Prostate gland (tissue), 2 donors: ENCODE measurements around the gene TTC1. TPM values are rescaled to one million over a fixed set of nuclear protein-coding genes. Genes with fewer than 3 reads are reported as not detected.

Source experiments
- DNase-seq: peaks from one replicate; pipeline ENCODE4 v3.0.0-alpha.2; 2019; ENCODE audit warnings: low spot score
- H3K27ac ChIP-seq, 2 donors: fragments of 200-600 bp; sonication (generic); 2 replicates each; pipeline ENCODE4 v1.5.1; 2017 to 2019
- H3K27me3 ChIP-seq: fragments of 200-600 bp; sonication (generic); replicated peaks from 2 replicates; pipeline ENCODE4 v1.5.1; 2019; ENCODE audit not compliant: insufficient read depth
- H3K36me3 ChIP-seq, 2 donors: fragments of 200-600 bp; sonication (generic); 1 replicate in 1 of 2; 2 replicates in 1 of 2; pipeline versions ENCODE4 v1.5.1 to v1.8.1; 2017 to 2019
- H3K4me1 ChIP-seq: fragments of 200-600 bp; sonication (generic); replicated peaks from 2 replicates; pipeline ENCODE4 v1.5.1; 2019
- H3K4me3 ChIP-seq, 2 donors: fragments of 200-600 bp; sonication (generic); 2 replicates each; pipeline ENCODE4 v1.5.1; 2017 to 2019
- H3K9me3 ChIP-seq: fragments of 200-600 bp; sonication (generic); 2 replicates; pipeline ENCODE4 v1.5.1; 2017
- POLR2A ChIP-seq: fragments of 450-650 bp; IDR thresholded peaks from one replicate; pipeline ENCODE4 v1.6.1; 2016; ENCODE audit warnings: antibody characterized with exemption, mild to moderate bottlenecking
- POLR2AphosphoS5 ChIP-seq: sonication (generic); formaldehyde crosslinking; IDR thresholded peaks from one replicate; pipeline ENCODE4 v1.6.1; 2017; ENCODE audit warnings: antibody characterized with exemption
- WGBS: methylation state at CpG from one replicate; pipeline ENCODE4 v1.1.5; 2018; 5-methylcytosine and 5-hydroxymethylcytosine counted together
- intact Hi-C: fragments of 100-400 bp; cut with DNase I; formaldehyde crosslinking; loops from one replicate; pipeline ENCODE4 v1.14.2; 2022
- total RNA-seq, 2 donors: library from RNA; depleted of rRNA; stranded (reverse); fragments of >200 nt; gene quantifications; one replicate each; pipeline ENCODE4 v1.1.0, GENCODE V29; 2016
- TF ChIP-seq, protein P1 (sequence below), 4 experiments: fragments of 200-600 bp in 2 of 4; fragments of 450-650 bp in 2 of 4; sonication (generic) in 2 of 4; IDR thresholded peaks; 1 replicate in 3 of 4; 2 replicates in 1 of 4; pipeline ENCODE4 v1.5.1; 2016 to 2019; ENCODE audit warnings: antibody characterized with exemption in 4 of 4, mild to moderate bottlenecking in 2 of 4, moderate library complexity in 2 of 4

Gene TTC1, protein sequence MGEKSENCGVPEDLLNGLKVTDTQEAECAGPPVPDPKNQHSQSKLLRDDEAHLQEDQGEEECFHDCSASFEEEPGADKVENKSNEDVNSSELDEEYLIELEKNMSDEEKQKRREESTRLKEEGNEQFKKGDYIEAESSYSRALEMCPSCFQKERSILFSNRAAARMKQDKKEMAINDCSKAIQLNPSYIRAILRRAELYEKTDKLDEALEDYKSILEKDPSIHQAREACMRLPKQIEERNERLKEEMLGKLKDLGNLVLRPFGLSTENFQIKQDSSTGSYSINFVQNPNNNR
- 10 to 100 TPM; 30.6 to 34.2 TPM for total RNA-seq

DNA sequence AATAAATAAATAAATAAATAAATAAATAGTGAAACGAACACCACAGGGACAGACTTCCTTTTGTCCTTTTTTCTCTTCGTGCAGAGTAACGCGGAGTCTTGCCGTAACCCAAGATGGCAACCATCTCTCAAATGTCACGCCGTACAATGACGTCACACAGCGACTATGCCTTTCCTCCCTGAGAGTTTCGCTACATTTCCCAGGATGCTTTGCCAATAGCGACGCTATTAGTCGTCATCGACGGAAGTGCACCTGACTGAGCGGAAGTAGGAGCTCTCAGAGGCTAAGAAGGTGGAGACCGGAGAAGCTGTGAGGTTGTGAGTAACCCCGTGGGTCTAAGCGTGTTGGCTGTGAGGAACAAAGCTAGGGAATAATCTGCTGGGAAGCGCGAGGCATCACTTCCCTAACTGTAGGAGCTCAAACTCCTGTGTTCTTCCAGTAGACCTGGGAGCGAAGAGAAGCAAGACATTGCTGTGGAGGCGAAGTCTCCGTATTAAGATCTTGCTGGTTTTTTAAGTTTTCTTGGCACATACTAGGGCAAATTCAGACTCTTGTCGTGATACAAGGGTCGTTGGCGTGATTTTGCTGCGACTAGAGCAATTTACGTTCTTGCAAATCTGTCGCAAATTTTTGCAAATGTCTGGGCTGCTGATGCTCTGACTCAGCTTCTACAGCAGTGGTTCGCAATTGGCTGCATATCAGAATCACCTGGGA, at the start of gene TTC1:
Gene TTC1 (plus strand): TSS at position 263 of the 714 bp plus-strand sequence. CDS start 1,390 bp downstream, outside the sequence.
- no peaks in the 10 kb centered on the region for H3K36me3 ChIP-seq
- H3K27me3 ChIP-seq: no peaks in the 10 kb centered on the region
- H3K27ac ChIP-seq: peak within 1 kb of the TSS; percentile 65 to 79
- intact Hi-C loops: no loop called here
- H3K9me3 ChIP-seq: no peaks in the 10 kb centered on the region
- WGBS: under 1% methylated on average over 31 of the region's 31 CpGs
- peak within 1 kb of the TSS; percentile 50 to 79 for H3K4me3 ChIP-seq
- peak; percentile 97 for DNase-seq
- TF ChIP-seq, protein P1, sequence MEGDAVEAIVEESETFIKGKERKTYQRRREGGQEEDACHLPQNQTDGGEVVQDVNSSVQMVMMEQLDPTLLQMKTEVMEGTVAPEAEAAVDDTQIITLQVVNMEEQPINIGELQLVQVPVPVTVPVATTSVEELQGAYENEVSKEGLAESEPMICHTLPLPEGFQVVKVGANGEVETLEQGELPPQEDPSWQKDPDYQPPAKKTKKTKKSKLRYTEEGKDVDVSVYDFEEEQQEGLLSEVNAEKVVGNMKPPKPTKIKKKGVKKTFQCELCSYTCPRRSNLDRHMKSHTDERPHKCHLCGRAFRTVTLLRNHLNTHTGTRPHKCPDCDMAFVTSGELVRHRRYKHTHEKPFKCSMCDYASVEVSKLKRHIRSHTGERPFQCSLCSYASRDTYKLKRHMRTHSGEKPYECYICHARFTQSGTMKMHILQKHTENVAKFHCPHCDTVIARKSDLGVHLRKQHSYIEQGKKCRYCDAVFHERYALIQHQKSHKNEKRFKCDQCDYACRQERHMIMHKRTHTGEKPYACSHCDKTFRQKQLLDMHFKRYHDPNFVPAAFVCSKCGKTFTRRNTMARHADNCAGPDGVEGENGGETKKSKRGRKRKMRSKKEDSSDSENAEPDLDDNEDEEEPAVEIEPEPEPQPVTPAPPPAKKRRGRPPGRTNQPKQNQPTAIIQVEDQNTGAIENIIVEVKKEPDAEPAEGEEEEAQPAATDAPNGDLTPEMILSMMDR (IDR thresholded peaks at IDR 0.05): peak in 1 of 4 experiments; percentile 14
- TF ChIP-seq POLR2A: peak; percentile 77
- TF ChIP-seq POLR2AphosphoS5: peak; percentile 100
- H3K4me1 ChIP-seq: peaks cover 8% of the 10 kb centered on the region

DNA sequence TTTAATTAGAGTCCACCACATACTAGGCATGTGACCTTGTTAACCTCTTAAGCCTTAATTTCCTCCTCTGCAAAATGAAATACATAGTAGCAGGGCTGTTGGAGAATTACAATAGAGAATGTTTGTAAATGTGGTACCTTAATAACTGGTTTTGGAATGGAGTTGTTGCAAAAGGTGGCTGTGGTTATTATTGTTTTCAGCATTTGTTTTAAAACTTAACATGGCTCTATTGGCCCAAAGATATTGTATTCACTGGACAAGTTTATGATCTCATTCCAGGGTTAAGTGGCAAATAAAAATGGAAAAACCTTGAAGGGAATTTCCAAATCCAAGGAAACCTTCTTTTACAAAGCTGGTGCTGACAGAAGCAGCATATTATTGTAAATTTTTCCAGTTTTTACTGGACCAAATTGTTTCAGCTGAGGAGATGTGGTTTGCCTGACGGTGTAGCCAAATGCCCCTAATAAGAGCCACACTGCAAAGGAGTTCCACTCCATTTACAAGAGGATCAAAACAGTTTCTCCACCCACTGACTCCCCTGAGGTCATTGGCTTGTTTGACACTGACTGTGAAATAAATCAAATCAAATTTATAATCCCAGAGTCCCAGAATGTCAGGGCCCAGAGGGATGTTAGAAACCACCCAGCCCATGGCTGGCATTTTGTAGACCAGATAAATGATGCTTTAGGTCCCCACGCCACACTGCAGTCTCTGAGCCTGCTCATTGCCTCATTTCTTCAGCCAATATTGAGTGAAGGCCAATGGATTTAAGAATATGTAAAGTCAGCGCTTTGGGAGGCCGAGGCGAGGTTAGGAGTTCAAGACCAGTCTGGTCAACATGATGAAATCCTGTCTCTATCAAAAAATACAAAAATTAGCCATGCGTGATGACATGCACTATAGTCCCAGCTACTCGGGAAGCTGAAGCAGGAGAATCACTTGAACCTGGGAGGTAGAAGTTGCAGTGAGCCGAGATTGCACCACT, 47.5 kb upstream of the TTC1 start:
- intact Hi-C loops: no loop called here
- Histone ChIP-seq H3K4me1 (no peaks in the 10 kb centered on the region), H3K4me3 (no peak overlapping the region), H3K9me3 (no peaks in the 10 kb centered on the region), H3K36me3 (no peaks in the 10 kb centered on the region), H3K27me3 (no peaks in the 10 kb centered on the region), H3K27ac (no peak overlapping the region)
- DNase-seq: no peak
- 87% methylated on average over 8 of the region's 8 CpGs for WGBS
- TF ChIP-seq POLR2A: no peak
- TF ChIP-seq POLR2AphosphoS5: no peak
- TF ChIP-seq, protein P1 (IDR thresholded peaks at IDR 0.05): no peak

- Histone ChIP-seq H3K4me1 (no peaks in the 10 kb centered on the region), H3K27me3 (no peaks in the 10 kb centered on the region), H3K4me3 (no peak overlapping the region), H3K9me3 (no peaks in the 10 kb centered on the region), H3K27ac (no peak overlapping the region), H3K36me3 (no peaks in the 10 kb centered on the region)
- WGBS: 94% methylated on average over 4 of the region's 4 CpGs
- intact Hi-C loops: no loop called here
- DNase-seq: no peak
- no peak for TF ChIP-seq POLR2A
- TF ChIP-seq POLR2AphosphoS5: no peak
- TF ChIP-seq, protein P1 (IDR thresholded peaks at IDR 0.05): no peak
Measured at GRCh38 chr5:159962214-159962613, 46.7 kb upstream of the TTC1 start.

DNA sequence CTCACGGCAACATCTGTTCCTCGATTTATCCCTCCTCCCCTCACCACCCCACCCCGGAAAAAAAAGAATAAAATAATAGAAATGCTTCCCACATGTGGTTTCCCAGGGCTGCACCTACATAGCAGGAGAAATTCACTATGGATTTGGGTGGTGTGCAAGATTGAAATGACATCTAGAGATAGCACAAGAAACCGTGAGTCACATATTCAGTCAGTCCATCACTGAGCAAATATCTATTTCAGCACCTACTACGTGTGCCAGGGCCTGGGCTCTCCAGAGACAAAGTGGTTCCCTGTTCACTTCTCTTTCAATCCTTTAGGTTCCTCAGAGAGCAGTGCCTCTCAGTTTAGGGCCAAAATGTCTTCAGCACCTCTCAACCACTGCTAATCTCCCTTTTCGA, 45.0 kb upstream of the TTC1 start:
- WGBS: 90% methylated on average over 6 of the region's 6 CpGs
- Histone ChIP-seq H3K4me3 (no peak overlapping the region), H3K4me1 (no peaks in the 10 kb centered on the region), H3K27me3 (no peaks in the 10 kb centered on the region), H3K9me3 (no peaks in the 10 kb centered on the region), H3K27ac (no peak overlapping the region), H3K36me3 (no peaks in the 10 kb centered on the region)
- no peak for DNase-seq
- intact Hi-C loops: no loop called here
- TF ChIP-seq, protein P1 (IDR thresholded peaks at IDR 0.05): no peak
- no peak for TF ChIP-seq POLR2AphosphoS5
- TF ChIP-seq POLR2A: no peak
